GM12878 (cell line): ENCODE results near the gene HSD3B2. TPM values are rescaled to one million over a fixed set of nuclear protein-coding genes. Genes with fewer than 3 reads are reported as not detected.

Experiments used
- EGR1 ChIP-seq, 2 experiments: IDR thresholded peaks; 1 replicate in 1 of 2; 2 replicates in 1 of 2; pipeline ENCODE4 v1.6.1; 2011 to 2012; ENCODE audit warnings: low read depth in 2 of 2, low read length in 2 of 2, borderline replicate concordance in 1 of 2, mild to moderate bottlenecking in 1 of 2, moderate library complexity in 1 of 2
- HSF1 ChIP-seq: fragments of 150-350 bp; IDR thresholded peaks from 2 replicates; pipeline ENCODE4 v1.6.1; 2014; ENCODE audit warnings: mild to moderate bottlenecking, low read depth, low read length
- KLF5 ChIP-seq: fragments of 450-650 bp; IDR thresholded peaks from 2 replicates; pipeline ENCODE4 v1.6.1; 2014; ENCODE audit warnings: mild to moderate bottlenecking; ENCODE audit not compliant: partially characterized antibody
- POU2F2 ChIP-seq: IDR thresholded peaks from 3 replicates; pipeline ENCODE4 v1.6.1; 2011; ENCODE audit warnings: low read depth, mild to moderate bottlenecking, low read length, borderline replicate concordance
- polyA plus RNA-seq, 11 experiments: library from polyadenylated mRNA; depleted of rRNA in 4 of 11; unstranded in 6 of 11; stranded (reverse) in 5 of 11; fragments of >200 nt; fragmentation: Nextera tagmentation in 4 of 11; fragmentation: Illumina TruSeq in 1 of 11; extraction: Ambion mirVana in 4 of 11; extraction: Trizol in 1 of 11; gene quantifications; 1 replicate in 1 of 11; 2 replicates in 10 of 11; pipeline versions ENCODE4 v1.2.1 to v1.2.3, GENCODE V29; 2011 to 2016; ENCODE audit warnings: inconsistent platforms in 2 of 11, missing spikeins in 2 of 11, low read depth in 1 of 11
- total RNA-seq, 4 experiments: library from RNA; depleted of rRNA in 3 of 4; stranded (reverse); fragments of >200 nt in 3 of 4; fragmentation: Illumina TruSeq in 1 of 4; extraction: Trizol in 1 of 4; gene quantifications; 2 replicates each; pipeline versions ENCODE4 v1.2.1 to v1.2.3, GENCODE V29; 2013 to 2021
- TF ChIP-seq, protein P1 (sequence below), 3 experiments: IDR thresholded peaks in 2 of 3; conservative IDR thresholded peaks in 1 of 3; 2 replicates each; pipeline ENCODE4 v1.5.1; 2011; ENCODE audit warnings: low read depth in 3 of 3, low read length in 3 of 3, mild to moderate bottlenecking in 3 of 3, control low read depth in 2 of 3, moderate library complexity in 2 of 3, inconsistent platforms in 1 of 3, mixed read lengths in 1 of 3; ENCODE audit not compliant: control insufficient read depth in 2 of 3, insufficient read depth in 1 of 3; ENCODE audit errors: extremely low read depth in 1 of 3
- TF ChIP-seq, protein P2 (sequence below): fragments of 450-650 bp; IDR thresholded peaks from 2 replicates; pipeline ENCODE4 v1.6.1; 2014; ENCODE audit warnings: mild to moderate bottlenecking
- TF ChIP-seq, protein P3 (sequence below): IDR thresholded peaks from 2 replicates; pipeline ENCODE4 v1.6.1; 2011; ENCODE audit warnings: borderline replicate concordance, low read depth, mild to moderate bottlenecking, moderate library complexity, mixed read lengths, low read length; ENCODE audit not compliant: insufficient read depth; ENCODE audit errors: extremely low read length

Gene HSD3B2
- total and polyA plus RNA-seq, 10 of the 15 experiments (the other 5 are each of a cell fraction or from before 2014, with no cell fraction given): 0.56 TPM; not detected in 9

- TF ChIP-seq, protein P1, sequence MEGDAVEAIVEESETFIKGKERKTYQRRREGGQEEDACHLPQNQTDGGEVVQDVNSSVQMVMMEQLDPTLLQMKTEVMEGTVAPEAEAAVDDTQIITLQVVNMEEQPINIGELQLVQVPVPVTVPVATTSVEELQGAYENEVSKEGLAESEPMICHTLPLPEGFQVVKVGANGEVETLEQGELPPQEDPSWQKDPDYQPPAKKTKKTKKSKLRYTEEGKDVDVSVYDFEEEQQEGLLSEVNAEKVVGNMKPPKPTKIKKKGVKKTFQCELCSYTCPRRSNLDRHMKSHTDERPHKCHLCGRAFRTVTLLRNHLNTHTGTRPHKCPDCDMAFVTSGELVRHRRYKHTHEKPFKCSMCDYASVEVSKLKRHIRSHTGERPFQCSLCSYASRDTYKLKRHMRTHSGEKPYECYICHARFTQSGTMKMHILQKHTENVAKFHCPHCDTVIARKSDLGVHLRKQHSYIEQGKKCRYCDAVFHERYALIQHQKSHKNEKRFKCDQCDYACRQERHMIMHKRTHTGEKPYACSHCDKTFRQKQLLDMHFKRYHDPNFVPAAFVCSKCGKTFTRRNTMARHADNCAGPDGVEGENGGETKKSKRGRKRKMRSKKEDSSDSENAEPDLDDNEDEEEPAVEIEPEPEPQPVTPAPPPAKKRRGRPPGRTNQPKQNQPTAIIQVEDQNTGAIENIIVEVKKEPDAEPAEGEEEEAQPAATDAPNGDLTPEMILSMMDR (IDR thresholded peaks at IDR 0.05 in 2 of 3, conservative IDR thresholded peaks at IDR 0.05 in 1 of 3; ENCODE audit: control insufficient read depth in 2 of 3, extremely low read depth in 1 of 3, insufficient read depth in 1 of 3, low read depth in 3 of 3, low read length in 3 of 3): no peak
- TF ChIP-seq EGR1 (IDR thresholded peaks at IDR 0.05; ENCODE audit: borderline replicate concordance in 1 of 2, low read depth in 2 of 2, low read length in 2 of 2) (no peak), POU2F2 (no peak), HSF1 (no peak), KLF5 (no peak)
- TF ChIP-seq, protein P2, sequence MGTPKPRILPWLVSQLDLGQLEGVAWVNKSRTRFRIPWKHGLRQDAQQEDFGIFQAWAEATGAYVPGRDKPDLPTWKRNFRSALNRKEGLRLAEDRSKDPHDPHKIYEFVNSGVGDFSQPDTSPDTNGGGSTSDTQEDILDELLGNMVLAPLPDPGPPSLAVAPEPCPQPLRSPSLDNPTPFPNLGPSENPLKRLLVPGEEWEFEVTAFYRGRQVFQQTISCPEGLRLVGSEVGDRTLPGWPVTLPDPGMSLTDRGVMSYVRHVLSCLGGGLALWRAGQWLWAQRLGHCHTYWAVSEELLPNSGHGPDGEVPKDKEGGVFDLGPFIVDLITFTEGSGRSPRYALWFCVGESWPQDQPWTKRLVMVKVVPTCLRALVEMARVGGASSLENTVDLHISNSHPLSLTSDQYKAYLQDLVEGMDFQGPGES: no peak
- TF ChIP-seq, protein P3, sequence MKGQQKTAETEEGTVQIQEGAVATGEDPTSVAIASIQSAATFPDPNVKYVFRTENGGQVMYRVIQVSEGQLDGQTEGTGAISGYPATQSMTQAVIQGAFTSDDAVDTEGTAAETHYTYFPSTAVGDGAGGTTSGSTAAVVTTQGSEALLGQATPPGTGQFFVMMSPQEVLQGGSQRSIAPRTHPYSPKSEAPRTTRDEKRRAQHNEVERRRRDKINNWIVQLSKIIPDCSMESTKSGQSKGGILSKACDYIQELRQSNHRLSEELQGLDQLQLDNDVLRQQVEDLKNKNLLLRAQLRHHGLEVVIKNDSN: no peak
Measured at GRCh38 chr1:119390526-119390925, 24.4 kb upstream of the HSD3B2 start (continued).
